Keratinocyte (primary cell): Measurements from ENCODE around the gene RPL28. TPM values are rescaled to one million over a fixed set of nuclear protein-coding genes. Genes with fewer than 3 reads are reported as not detected.

ENCODE experiments used
- DNase-seq: peaks from one replicate; pipeline ENCODE4 v3.0.0-alpha.2; 2011; ENCODE audit warnings: low read depth, missing footprints, low spot score
- FAIRE-seq: peaks from 2 replicates; lab custom pipeline; 2011; peaks lifted over from hg19 to GRCh38; lab: Jason Lieb, UNC
- H2AFZ ChIP-seq: 2 replicates; pipeline ENCODE4 v1.6.0; 2012; ENCODE audit warnings: low read length, control low read depth, inconsistent platforms; ENCODE audit not compliant: control insufficient read depth
- H3K27ac ChIP-seq: 2 replicates; pipeline ENCODE4 v1.5.1; 2011; ENCODE audit warnings: low read length; ENCODE audit not compliant: control insufficient read depth, insufficient read depth
- H3K27me3 ChIP-seq: 3 replicates; pipeline ENCODE4 v1.6.0; 2011; ENCODE audit warnings: low read length; ENCODE audit not compliant: control insufficient read depth, insufficient read depth; ENCODE audit errors: extremely low read depth
- H3K36me3 ChIP-seq, 2 experiments: 2 replicates in 1 of 2; 3 replicates in 1 of 2; pipeline ENCODE4 v1.5.1; 2011; ENCODE audit warnings: low read length in 2 of 2, mild to moderate bottlenecking in 1 of 2; ENCODE audit not compliant: control insufficient read depth in 2 of 2, insufficient read depth in 2 of 2; ENCODE audit errors: extremely low read depth in 1 of 2
- H3K4me1 ChIP-seq: 3 replicates; pipeline ENCODE4 v1.5.1; 2011; ENCODE audit warnings: low read length; ENCODE audit not compliant: control insufficient read depth, insufficient read depth; ENCODE audit errors: extremely low read depth
- H3K4me2 ChIP-seq: 3 replicates; pipeline ENCODE4 v1.6.0; 2011; ENCODE audit warnings: low read depth, low read length; ENCODE audit not compliant: control insufficient read depth, insufficient read depth; ENCODE audit errors: extremely low read depth
- H3K4me3 ChIP-seq, 3 experiments: fragments of 200-600 bp in 1 of 3; sonication (generic) in 1 of 3; 2 replicates in 2 of 3; 3 replicates in 1 of 3; pipeline ENCODE4 v1.5.1; 2011 to 2016; ENCODE audit warnings: low read length in 3 of 3, mild to moderate bottlenecking in 3 of 3, control low read depth in 2 of 3, inconsistent platforms in 1 of 3, low read depth in 1 of 3, mixed read lengths in 1 of 3, mixed run types in 1 of 3, moderate library complexity in 1 of 3; ENCODE audit not compliant: control insufficient read depth in 2 of 3, insufficient read depth in 2 of 3; ENCODE audit errors: extremely low read depth in 1 of 3
- H3K79me2 ChIP-seq: 2 replicates; pipeline ENCODE4 v1.6.0; 2012; ENCODE audit warnings: low read length; ENCODE audit not compliant: control insufficient read depth, insufficient read depth
- H3K9ac ChIP-seq: 3 replicates; pipeline ENCODE4 v1.6.0; 2011; ENCODE audit warnings: low read length; ENCODE audit not compliant: control insufficient read depth, insufficient read depth; ENCODE audit errors: extremely low read depth
- H3K9me1 ChIP-seq: 3 replicates; pipeline ENCODE4 v1.6.0; 2011; ENCODE audit warnings: low read length; ENCODE audit not compliant: control insufficient read depth, insufficient read depth; ENCODE audit errors: extremely low read depth
- H3K9me3 ChIP-seq: 2 replicates; pipeline ENCODE4 v1.5.1; 2012; ENCODE audit warnings: low read depth, low read length; ENCODE audit not compliant: control insufficient read depth
- H4K20me1 ChIP-seq: 3 replicates; pipeline ENCODE4 v1.6.0; 2011; ENCODE audit warnings: low read length; ENCODE audit not compliant: control insufficient read depth, insufficient read depth; ENCODE audit errors: extremely low read depth
- EZH2 ChIP-seq: IDR thresholded peaks from one replicate; pipeline ENCODE4 v1.6.1; 2012; ENCODE audit warnings: inconsistent platforms, mild to moderate bottlenecking, low read length, moderate library complexity
- dilution Hi-C: fragments of 300-500 bp; cut with MboI; formaldehyde crosslinking; loops from one replicate; pipeline ENCODE4 v1.7.0; 2020; ENCODE audit warnings: low sequenced_read_pairs; ENCODE audit not compliant: extremely low pct_ligation_motif_present
- polyA plus RNA-seq, 5 experiments: library from polyadenylated mRNA; depleted of rRNA in 3 of 5; stranded (reverse) in 3 of 5; stranded (forward) in 1 of 5; unstranded in 1 of 5; fragments of >200 nt; gene quantifications; 1 replicate in 1 of 5; 2 replicates in 3 of 5; 3 replicates in 1 of 5; pipeline versions ENCODE4 v1.2.1 to v1.2.3, GENCODE V29; 2011 to 2012; ENCODE audit warnings: missing spikeins in 2 of 5, low read depth in 1 of 5, low replicate concordance in 1 of 5
- TF ChIP-seq, protein P1 (sequence below), 3 experiments: IDR thresholded peaks in 1 of 3; conservative IDR thresholded peaks in 1 of 3; optimal IDR thresholded peaks in 1 of 3; 2 replicates in 2 of 3; 3 replicates in 1 of 3; pipeline versions ENCODE3 to v1.5.1; 2011; ENCODE audit warnings: low read length in 3 of 3, mild to moderate bottlenecking in 3 of 3, moderate library complexity in 2 of 3, control low read depth in 1 of 3, inconsistent platforms in 1 of 3; ENCODE audit not compliant: insufficient read depth in 2 of 3; ENCODE audit errors: extremely low read depth in 1 of 3

Gene RPL28
- polyA plus RNA-seq, 1 donor (not counting 4 experiments of a cell fraction or from before 2014, with no cell fraction given): 282 TPM

DNA sequence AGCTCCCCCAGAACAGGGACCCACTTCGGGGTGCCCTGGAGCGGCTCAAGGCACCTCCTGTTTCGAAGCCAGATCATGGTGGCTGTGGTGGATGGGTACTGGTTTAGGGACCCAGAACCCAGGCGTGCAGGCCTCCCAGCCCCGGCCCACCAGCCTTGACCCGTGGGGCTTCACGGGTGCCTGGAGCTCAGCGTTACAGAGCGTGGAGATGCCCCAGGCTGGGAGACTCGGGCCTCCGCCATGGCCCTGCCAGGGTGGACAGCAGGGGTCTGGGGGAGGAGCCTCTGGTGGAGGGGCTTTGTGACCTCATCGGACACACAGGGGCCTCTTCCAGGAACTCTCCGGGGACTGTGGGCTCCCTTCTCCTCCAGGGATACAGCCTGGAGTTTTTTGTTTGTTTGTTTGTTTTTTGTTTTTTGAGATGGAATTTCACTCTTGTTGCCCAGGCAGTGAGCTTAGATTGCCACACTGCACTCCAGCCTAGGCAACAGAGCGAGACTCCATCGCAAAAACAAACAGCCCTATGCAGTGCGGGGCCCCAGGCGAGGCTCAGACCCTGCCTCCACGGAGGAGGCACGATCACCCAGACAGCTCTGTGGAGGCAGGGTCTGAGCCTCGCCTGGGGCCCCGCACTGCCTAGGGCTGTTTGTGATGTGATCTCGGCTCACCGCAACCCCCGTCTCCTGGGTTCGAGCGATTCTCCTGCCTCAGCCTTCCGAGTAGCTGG lies 22.6 kb upstream of the RPL28 start, which contains the start of gene GARIN5B:
Gene GARIN5B, minus strand, starts transcription at position 271 of the 727 bp plus-strand sequence. Its CDS starts 194 bp downstream, at position 77.
- Histone ChIP-seq H3K79me2 (no peaks in the 10 kb centered on the region), H3K27ac (no peak within 1 kb of the TSS), H3K4me3 (no peak within 1 kb of the TSS), H3K4me1 (no peaks in the 10 kb centered on the region), H3K27me3 (no peaks in the 10 kb centered on the region), H3K9me1 (no peaks in the 10 kb centered on the region), H3K9ac (no peak within 1 kb of the TSS), H4K20me1 (no peaks in the 10 kb centered on the region), H3K4me2 (no peak within 1 kb of the TSS), H3K9me3 (no peaks in the 10 kb centered on the region), H2AFZ (no peak within 1 kb of the TSS), H3K36me3 (no peaks in the 10 kb centered on the region)
- DNase-seq (no peak), FAIRE-seq (no peak)
- dilution Hi-C loops: no loop called here
- TF ChIP-seq, protein P1, sequence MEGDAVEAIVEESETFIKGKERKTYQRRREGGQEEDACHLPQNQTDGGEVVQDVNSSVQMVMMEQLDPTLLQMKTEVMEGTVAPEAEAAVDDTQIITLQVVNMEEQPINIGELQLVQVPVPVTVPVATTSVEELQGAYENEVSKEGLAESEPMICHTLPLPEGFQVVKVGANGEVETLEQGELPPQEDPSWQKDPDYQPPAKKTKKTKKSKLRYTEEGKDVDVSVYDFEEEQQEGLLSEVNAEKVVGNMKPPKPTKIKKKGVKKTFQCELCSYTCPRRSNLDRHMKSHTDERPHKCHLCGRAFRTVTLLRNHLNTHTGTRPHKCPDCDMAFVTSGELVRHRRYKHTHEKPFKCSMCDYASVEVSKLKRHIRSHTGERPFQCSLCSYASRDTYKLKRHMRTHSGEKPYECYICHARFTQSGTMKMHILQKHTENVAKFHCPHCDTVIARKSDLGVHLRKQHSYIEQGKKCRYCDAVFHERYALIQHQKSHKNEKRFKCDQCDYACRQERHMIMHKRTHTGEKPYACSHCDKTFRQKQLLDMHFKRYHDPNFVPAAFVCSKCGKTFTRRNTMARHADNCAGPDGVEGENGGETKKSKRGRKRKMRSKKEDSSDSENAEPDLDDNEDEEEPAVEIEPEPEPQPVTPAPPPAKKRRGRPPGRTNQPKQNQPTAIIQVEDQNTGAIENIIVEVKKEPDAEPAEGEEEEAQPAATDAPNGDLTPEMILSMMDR (optimal IDR thresholded peaks at IDR 0.05 in 1 of 3, IDR thresholded peaks at IDR 0.05 in 1 of 3, conservative IDR thresholded peaks at IDR 0.05 in 1 of 3; ENCODE audit: extremely low read depth in 1 of 3, insufficient read depth in 2 of 3, low read length in 3 of 3): no peak
- TF ChIP-seq EZH2: no peak

DNA sequence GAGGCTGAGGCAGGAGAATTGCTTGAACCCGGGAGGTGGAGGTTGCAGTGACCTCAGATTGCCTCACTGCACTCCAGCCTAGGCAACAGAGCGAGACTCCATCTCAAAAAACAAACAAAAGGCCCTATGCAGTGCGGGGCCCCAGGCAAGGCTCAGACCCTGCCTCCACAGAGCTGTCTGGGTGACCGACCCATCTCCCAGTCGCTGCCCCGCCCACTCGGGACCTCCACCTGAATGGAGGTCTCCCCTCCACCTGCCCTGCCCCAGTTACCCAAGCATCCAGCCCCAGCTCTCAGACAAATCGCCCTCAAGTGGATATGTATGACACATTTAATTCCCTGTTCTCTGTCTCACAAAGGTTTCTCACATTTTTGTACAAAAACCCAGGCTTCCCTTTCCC lies 20.5 kb upstream of the RPL28 start:
- Histone ChIP-seq H3K27ac (no peak overlapping the region), H3K4me3 (no peak overlapping the region)
- FAIRE-seq: no peak

More for the DNA sequence above, 20.5 kb upstream of the RPL28 start:
- dilution Hi-C loops: no loop called here
- Histone ChIP-seq H3K27me3 (no peaks in the 10 kb centered on the region), H3K4me1 (peaks cover 8% of the 10 kb centered on the region), H2AFZ (no peak overlapping the region), H3K9ac (no peak overlapping the region), H3K9me3 (no peaks in the 10 kb centered on the region), H3K36me3 (no peaks in the 10 kb centered on the region), H3K79me2 (no peaks in the 10 kb centered on the region), H4K20me1 (no peaks in the 10 kb centered on the region), H3K9me1 (no peaks in the 10 kb centered on the region), H3K4me2 (no peak overlapping the region)
- DNase-seq: no peak
- TF ChIP-seq, protein P1 (optimal IDR thresholded peaks at IDR 0.05 in 1 of 3, IDR thresholded peaks at IDR 0.05 in 1 of 3, conservative IDR thresholded peaks at IDR 0.05 in 1 of 3; ENCODE audit: extremely low read depth in 1 of 3, insufficient read depth in 2 of 3, low read length in 3 of 3): no peak
